ENCODE data around the gene PLCB4.

DNA sequence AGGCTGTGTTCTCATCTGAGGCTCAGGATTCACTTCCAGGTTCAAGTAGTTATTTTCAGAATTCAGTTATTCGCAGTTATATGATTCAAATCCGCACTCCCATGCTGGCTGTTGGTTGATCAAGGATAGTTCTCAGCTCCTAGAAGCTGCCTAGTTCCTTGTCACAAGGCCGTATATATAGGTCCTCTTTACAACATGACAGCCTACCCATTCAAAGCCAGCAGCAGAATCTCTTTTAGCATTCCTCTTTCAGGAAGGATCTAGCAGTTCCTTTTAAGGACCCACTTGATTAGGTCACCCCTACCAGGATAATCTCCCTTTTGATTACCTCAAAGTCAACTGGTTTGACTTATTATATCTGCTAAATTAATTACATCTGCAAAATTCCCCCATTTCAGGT, 421.7 kb downstream of the PLCB4 start:
- TF ChIP-seq, protein P1, sequence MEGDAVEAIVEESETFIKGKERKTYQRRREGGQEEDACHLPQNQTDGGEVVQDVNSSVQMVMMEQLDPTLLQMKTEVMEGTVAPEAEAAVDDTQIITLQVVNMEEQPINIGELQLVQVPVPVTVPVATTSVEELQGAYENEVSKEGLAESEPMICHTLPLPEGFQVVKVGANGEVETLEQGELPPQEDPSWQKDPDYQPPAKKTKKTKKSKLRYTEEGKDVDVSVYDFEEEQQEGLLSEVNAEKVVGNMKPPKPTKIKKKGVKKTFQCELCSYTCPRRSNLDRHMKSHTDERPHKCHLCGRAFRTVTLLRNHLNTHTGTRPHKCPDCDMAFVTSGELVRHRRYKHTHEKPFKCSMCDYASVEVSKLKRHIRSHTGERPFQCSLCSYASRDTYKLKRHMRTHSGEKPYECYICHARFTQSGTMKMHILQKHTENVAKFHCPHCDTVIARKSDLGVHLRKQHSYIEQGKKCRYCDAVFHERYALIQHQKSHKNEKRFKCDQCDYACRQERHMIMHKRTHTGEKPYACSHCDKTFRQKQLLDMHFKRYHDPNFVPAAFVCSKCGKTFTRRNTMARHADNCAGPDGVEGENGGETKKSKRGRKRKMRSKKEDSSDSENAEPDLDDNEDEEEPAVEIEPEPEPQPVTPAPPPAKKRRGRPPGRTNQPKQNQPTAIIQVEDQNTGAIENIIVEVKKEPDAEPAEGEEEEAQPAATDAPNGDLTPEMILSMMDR (IDR thresholded peaks at IDR 0.05): no peak
- no peak for TF ChIP-seq POLR2AphosphoS5 (IDR thresholded peaks at IDR 0.05)

Data from transverse colon (tissue), 4 donors.